ENCODE results near the gene NEURL1B. TPM values are rescaled to one million over a fixed set of nuclear protein-coding genes. Genes with fewer than 3 reads are reported as not detected.

Gene NEURL1B
- total and polyA plus RNA-seq, 12 donors, result 14.4 to 45.8 (median 21.6) TPM

- TF ChIP-seq CTCF (IDR thresholded peaks at IDR 0.05), result no peak
- WGBS, 2 donors, result 89% methylated on average over 12 of the region's 12 CpGs
- Histone ChIP-seq H3K36me3 (no peaks in the 10 kb centered on the region), H3K27me3 (no peaks in the 10 kb centered on the region), H3K9me3 (no peaks in the 10 kb centered on the region), H3K4me3 (no peak overlapping the region), H3K4me1 (peaks cover 0 to 10% (median 2%) of the 10 kb centered on the region in 9 donors), H3K27ac (no peak overlapping the region)
- intact Hi-C loops (cut with DNase I), result loop anchor here in 3 of 10 donors (10.0 kb wide), 2 partner anchors 89 to 101 kb away; no protein-coding TSS in a partner anchor
- DNase-seq (no peak), ATAC-seq (no peak)
These were observed 47.8 kb upstream of the NEURL1B start for GRCh38 chr5:172593306-172593705.

- H3K27me3 ChIP-seq, result no peaks in the 10 kb centered on the region
- TF ChIP-seq CTCF (IDR thresholded peaks at IDR 0.05), result no peak
- no peak for ATAC-seq
- no peak for DNase-seq
- H3K9me3 ChIP-seq, result no peaks in the 10 kb centered on the region
- H3K27ac ChIP-seq, result no peak overlapping the region
- intact Hi-C loops (cut with DNase I), result loop anchor here in 3 of 10 donors (10.0 kb wide), 2 partner anchors 89 to 101 kb away; no protein-coding TSS in a partner anchor
- H3K4me3 ChIP-seq, result no peak overlapping the region
- H3K4me1 ChIP-seq, result peaks cover 0 to 15% (median 5%) of the 10 kb centered on the region in 9 donors
- 94 to 97% methylated on average over 8 of the region's 8 CpGs for WGBS, 2 donors
- no peaks in the 10 kb centered on the region for H3K36me3 ChIP-seq
These were observed 47.3 kb upstream of the NEURL1B start for GRCh38 chr5:172593721-172594235.

GRCh38 chr5:172594431-172594830, 46.6 kb upstream of the NEURL1B start:
- Histone ChIP-seq H3K27ac (no peak overlapping the region), H3K4me1 (peaks cover 0 to 21% (median 11%) of the 10 kb centered on the region in 9 donors), H3K27me3 (no peaks in the 10 kb centered on the region), H3K36me3 (no peaks in the 10 kb centered on the region), H3K9me3 (no peaks in the 10 kb centered on the region), H3K4me3 (no peak overlapping the region)
- TF ChIP-seq CTCF (IDR thresholded peaks at IDR 0.05), result no peak
- no peak for DNase-seq
- intact Hi-C loops (cut with DNase I), result loop anchor here in 3 of 10 donors (10.0 kb wide), 2 partner anchors 90 to 100 kb away; no protein-coding TSS in a partner anchor
- ATAC-seq, result no peak
- 92 to 93% methylated on average over 8 of the region's 8 CpGs for WGBS, 2 donors

- Histone ChIP-seq H3K36me3 (no peaks in the 10 kb centered on the region), H3K9me3 (no peaks in the 10 kb centered on the region), H3K4me1 (peaks cover 0 to 27% (median 11%) of the 10 kb centered on the region in 9 donors), H3K27me3 (no peaks in the 10 kb centered on the region), H3K4me3 (no peak overlapping the region), H3K27ac (peak overlapping the region in 2 of 10 donors; percentile 15 to 30)
- intact Hi-C loops (cut with DNase I), result loop anchor here in 4 of 10 donors (5.0 to 10.0 kb wide), 3 partner anchors 47 to 100 kb away; partner anchors contain the start of gene NEURL1B (in 1 of the 4)
- ATAC-seq, result no peak
- no peak for TF ChIP-seq CTCF (IDR thresholded peaks at IDR 0.05)
- 85 to 94% methylated on average over 9 of the region's 9 CpGs for WGBS, 2 donors
- no peak for DNase-seq
These were observed 46.1 kb upstream of the NEURL1B start for GRCh38 chr5:172594867-172595466.
